GM18505 (cell line): ENCODE results near the gene ERBB3.
"Not testable (repeated sequence)": the region's sequence is repeated elsewhere in the genome, so short reads cannot be mapped to it uniquely, and the experiment has no call there.

Experiments
- ATAC-seq: cut with Tn5 transposase; IDR thresholded peaks from one replicate; pipeline ENCODE4 v1.9.1; 2021; ENCODE audit not compliant: unreplicated experiment
- POLR2A ChIP-seq: IDR thresholded peaks from 4 replicates; pipeline ENCODE4 v1.6.1; 2011; ENCODE audit warnings: borderline replicate concordance; ENCODE audit not compliant: insufficient read depth, insufficient read length; ENCODE audit errors: extremely low read depth

The ERBB3 gene

GRCh38 chr12:56079723-56080555 lies at the start of gene ERBB3:
Gene ERBB3 (plus strand): TSS chr12:56080165. CDS start chr12:56080301, 136 bp downstream.
- TF ChIP-seq POLR2A, result no peak
- ATAC-seq, result no peak

DNA sequence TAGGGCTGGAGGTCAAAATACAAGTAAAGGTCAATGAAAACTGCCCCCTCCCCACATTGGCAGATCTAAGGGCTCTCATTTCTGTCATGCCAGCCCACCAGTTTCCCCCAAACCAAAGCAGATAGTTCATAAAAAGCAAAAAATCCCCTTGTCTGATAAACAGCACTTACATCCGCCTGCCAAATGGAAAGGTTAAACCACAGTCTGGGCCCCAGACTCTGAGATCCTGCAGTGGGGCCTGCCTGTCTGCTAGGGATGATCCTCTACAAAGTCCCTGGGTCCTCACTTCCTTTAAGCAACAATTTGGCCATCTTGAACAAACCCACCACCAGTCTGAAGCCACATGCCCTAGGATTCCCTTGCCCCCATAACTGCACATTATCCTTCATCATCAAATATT lies 48.0 kb upstream of the ERBB3 start:
- TF ChIP-seq POLR2A, result no peak
- no peak for ATAC-seq

- no peak for TF ChIP-seq POLR2A
- ATAC-seq, result no peak
Observed at GRCh38 chr12:56034586-56035332, 45.2 kb upstream of the ERBB3 start.

GRCh38 chr12:56037161-56037560 lies 42.8 kb upstream of the ERBB3 start:
- no peak for ATAC-seq
- no peak for TF ChIP-seq POLR2A

DNA sequence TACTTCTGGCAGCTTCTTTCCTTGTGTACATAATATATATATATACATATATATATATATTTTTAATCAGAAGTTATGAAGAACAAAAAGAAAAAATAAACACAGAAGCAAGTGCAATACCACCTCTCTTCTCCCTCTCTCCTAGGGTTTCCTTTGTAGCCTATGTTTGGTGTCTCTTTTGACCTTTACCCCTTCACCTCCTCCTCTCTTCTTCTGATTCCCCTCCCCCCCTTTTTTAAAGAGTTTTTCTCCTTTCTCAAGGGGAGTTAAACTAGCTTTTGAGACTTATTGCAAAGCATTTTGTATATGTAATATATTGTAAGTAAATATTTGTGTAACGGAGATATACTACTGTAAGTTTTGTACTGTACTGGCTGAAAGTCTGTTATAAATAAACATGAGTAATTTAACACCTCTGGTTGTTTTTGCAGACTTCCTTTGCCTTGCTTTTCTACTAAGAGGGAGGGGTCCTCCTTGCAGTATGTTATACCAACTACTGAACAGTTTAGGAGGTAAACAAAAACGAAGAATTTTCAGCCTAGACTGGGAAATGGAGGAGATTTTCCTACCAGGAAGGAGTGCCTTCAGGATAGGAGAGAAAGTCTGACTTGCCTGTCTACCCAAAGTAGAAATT lies 41.8 kb upstream of the ERBB3 start:
- TF ChIP-seq POLR2A, result no peak
- ATAC-seq, result no peak

- no peak for ATAC-seq
- TF ChIP-seq POLR2A, result no peak
Observed at GRCh38 chr12:56040151-56040550, 39.8 kb upstream of the ERBB3 start.

- peak; percentile 10 for ATAC-seq
- no peak for TF ChIP-seq POLR2A
Observed at GRCh38 chr12:56040963-56041551, 38.9 kb upstream of the ERBB3 start.

DNA sequence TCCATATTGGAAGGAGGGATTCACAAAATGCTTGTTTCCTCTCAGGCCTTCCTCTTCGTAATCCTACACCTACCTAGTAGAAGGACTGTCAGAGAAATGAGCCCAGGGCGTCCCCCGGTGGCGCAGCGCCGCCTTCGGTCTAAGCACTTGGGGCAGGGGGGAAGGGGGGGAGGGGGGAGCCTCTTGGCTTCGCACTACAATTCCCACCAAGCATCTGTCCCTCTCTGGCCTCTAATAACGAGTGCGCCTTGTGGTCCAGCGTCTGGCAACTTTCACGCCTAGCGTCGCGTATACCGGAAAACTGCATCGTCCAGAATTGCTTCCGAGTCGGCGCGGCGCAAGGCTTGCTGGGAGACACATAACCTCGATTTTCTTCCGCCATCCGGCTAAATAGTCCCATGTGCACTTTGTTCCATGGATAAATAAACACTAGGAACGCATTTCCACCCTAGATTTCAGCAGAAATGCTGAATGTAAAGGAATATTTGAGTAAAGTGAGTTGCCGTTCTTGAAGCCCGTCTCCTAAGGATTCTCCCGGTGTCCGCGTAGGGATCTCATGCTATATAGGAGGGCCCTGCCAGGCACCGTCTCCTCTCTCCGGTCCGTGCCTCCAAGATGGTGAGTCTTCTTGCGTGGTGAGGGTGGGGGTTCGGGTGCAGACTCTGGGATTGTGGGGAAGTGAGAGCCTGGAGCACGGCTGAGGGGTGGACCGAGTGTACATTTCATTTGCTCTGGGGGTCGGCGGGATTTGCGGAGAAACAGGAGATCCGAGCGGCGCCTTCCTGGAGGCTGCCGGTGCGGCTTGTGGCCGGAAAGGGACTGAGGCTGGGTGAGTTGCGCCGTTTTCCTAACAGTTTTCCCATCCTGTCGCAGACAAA lies 38.2 kb upstream of the ERBB3 start, which contains the start of gene RPS26:
TSS of gene RPS26 (plus strand) at position 367 of the 878 bp plus-strand sequence. CDS start at position 616, 249 bp downstream.
- TF ChIP-seq POLR2A, result peak; percentile 99

DNA sequence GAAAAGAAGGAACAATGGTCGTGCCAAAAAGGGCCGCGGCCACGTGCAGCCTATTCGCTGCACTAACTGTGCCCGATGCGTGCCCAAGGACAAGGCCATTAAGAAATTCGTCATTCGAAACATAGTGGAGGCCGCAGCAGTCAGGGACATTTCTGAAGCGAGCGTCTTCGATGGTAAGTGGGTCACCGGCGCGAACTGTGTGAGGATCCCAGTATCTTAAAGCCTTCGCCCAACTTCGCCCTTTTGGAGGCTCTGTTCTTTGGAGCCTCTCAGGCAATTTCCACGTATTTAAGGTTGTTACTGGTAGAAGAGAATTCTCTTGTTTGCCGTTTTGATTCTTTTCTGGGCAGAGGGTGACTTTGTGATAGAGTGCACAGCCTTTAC lies 37.5 kb upstream of the ERBB3 start:
- ATAC-seq, result not testable (repeated sequence)

More for the DNA sequence above, 38.2 kb upstream of the ERBB3 start, which contains the start of gene RPS26:
- peak; percentile 87 for ATAC-seq

GRCh38 chr12:56042843-56043242 lies 37.1 kb upstream of the ERBB3 start:
- TF ChIP-seq POLR2A, result no peak
- no peak for ATAC-seq

DNA sequence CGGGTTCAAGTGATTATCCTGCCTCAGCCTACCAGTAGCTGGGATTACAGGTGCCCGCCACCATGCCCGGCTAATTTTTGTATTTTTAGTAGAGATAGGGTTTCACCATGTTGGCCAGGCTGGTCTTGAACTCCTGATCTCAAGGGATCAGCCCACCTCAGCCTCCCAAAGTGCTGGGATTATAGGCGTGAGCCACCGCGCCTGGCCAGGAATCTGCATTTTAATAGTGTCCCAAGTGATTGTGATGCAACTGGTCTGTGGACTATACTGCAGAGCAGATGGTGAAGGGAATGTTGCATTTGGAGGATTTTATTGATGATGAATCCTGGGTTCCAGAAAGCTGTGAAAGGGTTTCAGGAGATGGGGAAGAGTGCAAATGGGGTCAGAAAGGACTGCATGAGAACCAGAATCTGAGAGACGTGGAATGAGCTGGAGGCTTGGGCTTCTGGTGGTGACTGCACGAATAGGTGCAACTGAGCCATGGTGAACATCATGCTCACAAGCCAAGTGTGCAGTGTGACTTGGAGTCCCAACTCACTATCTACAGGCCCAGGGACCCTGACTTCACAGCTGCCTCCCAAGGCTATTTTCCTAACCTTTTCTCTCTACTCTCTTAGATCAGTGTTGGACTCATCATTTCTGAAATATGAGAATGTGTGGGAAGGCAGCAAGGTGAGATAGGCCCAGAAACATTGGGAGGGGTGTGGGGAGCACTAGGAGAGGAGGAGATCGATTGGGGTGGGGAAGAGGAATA lies 33.8 kb upstream of the ERBB3 start:
- no peak for ATAC-seq
- peak; percentile 32 for TF ChIP-seq POLR2A
